ES-I3 (cell line): ENCODE results near the gene POFUT2.

Experiments used
- H3K36me3 ChIP-seq: 2 replicates; pipeline ENCODE4 v1.6.1; 2013; ENCODE audit warnings: mild to moderate bottlenecking, low read length, control low read depth, moderate library complexity; ENCODE audit not compliant: insufficient read depth
- H3K4me1 ChIP-seq: 2 replicates; pipeline ENCODE4 v1.6.1; 2013; ENCODE audit warnings: mild to moderate bottlenecking, control low read depth, low read length; ENCODE audit not compliant: insufficient read depth
- H3K9ac ChIP-seq: 2 replicates; pipeline ENCODE4 v1.6.1; 2013; ENCODE audit warnings: low read depth, mild to moderate bottlenecking, low read length, moderate library complexity
- H3K9me3 ChIP-seq: 2 replicates; pipeline ENCODE4 v1.6.1; 2013; ENCODE audit warnings: mild to moderate bottlenecking, low read length, moderate library complexity; ENCODE audit not compliant: control insufficient read depth, insufficient read depth

The POFUT2 gene

DNA sequence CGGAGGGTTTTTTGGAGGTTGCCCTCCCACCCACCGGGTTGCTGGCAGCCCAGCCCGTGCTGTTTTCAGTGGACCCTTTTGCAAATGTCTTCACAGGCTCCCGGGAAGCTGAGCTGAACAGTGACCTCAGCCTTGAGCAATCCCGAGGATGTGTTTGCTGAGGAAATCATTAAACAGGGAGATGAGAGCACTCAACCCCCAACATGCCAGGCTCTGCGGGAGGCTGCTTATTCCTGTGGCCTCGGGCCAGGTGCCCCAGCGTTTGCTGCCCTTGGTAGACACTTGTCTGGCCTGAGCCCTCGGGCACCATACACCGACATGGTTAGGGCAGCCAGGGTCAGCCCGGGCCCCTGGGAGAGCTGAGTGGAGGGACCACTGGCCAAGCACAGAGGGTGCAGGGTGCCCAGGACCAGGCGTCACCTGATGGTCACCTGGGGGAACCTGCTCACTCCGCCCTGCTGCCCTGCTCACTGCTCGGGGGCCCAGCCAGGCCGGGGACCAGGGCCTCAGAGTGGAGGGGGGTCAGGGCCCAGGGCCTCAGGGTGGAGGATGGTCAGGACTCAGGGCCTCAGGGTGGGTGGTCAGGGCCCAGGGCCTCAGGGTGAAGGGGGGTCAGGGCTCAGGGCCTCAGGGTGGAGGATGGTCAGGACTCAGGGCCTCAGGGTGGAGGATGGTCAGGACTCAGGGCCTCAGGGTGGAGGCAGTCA is 42.5 kb upstream of the POFUT2 start:
- Histone ChIP-seq H3K9ac (no peak overlapping the region), H3K36me3 (no peaks in the 10 kb centered on the region), H3K4me1 (peaks cover 50% of the 10 kb centered on the region), H3K9me3 (no peaks in the 10 kb centered on the region)

DNA sequence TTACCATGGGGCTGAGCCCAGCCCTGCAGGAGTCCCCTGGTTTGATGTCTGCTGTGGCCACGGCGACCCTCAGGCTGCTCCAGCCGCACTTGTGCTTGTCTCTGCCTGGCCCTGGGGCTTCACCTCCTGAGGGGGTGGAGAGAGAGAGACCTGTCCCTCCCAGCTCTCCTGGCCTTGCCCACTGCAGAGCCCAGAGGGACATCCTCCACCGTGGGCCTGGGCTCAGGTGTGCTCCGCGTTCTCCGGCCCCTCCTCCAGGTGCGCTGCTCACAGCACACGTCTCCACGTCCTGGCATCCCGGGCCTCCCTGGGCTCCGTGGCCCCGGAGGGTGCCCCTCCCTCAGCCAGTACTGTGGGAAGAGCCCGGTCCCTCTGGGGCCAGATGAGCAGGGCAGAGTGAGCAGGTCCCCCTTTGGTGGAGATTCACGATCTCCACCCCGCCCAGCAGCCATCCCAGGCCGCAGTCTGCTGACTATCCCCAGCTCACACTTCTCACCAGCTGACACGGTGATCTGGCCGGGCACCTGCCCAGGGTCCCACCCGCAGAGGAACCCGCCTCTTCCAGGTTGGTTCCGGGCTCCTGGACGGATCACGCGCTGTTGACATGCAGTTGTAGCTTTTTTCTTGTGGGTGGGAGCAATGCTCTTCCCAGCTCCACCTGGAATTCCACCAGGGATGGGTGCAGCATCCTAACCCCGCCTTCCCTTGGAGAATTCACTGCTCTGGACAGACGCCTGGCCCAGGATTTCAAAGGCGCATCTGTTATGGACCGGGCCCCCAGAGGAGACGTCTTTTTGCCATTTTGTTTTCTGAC is 41.8 kb upstream of the POFUT2 start:
- H3K9ac ChIP-seq, result 0 out of 2 replicates have a peak overlapping the region, but pooled peaks have one; percentile 4
- no peaks in the 10 kb centered on the region for H3K36me3 ChIP-seq
- peaks cover 50% of the 10 kb centered on the region for H3K4me1 ChIP-seq
- no peaks in the 10 kb centered on the region for H3K9me3 ChIP-seq

DNA sequence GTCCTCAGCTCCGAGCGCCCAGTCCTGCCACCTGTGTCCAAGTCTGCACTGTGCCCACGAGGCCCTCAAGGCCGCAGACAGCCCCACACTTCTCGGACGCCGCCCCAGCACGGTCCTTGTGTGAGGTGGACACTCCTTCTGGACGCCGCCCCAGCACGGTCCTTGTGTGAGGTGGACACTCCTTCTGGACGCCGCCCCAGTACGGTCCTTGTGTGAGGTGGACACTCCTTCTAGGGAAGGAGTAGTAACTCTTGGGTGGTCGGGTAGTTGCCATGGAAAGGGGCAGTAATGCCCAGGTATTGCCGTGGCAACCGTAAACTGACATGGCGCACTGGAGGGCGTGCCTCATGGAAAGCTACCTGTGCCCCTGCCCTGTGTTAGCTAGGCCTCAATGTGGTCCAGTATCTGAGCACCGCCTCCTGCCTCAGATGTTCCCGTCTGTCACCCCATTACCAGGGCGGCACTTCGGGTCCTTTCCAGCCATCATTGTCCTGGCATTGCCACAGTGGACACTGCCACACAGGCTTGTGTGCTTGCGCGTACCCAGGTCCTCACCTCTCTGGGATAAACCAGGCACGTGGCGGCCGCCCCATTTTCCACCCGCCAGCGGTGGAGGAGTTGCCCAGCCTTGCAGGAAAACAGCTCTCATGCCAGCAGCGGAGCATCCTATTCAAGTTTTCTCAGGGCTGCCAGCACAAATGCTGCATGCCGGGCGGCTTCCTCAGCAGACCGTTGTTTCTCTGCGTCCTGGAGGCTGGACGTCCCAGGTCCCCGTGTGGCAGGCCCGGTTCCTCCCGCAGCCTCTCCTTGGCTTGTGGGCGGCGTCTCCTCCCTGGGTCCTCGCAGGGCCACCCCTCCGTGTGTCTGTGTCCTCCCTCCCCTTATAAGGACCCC is 40.8 kb upstream of the POFUT2 start:
- H3K9ac ChIP-seq, result no peak overlapping the region
- H3K9me3 ChIP-seq, result no peaks in the 10 kb centered on the region
- peaks cover 48% of the 10 kb centered on the region for H3K4me1 ChIP-seq
- no peaks in the 10 kb centered on the region for H3K36me3 ChIP-seq

DNA sequence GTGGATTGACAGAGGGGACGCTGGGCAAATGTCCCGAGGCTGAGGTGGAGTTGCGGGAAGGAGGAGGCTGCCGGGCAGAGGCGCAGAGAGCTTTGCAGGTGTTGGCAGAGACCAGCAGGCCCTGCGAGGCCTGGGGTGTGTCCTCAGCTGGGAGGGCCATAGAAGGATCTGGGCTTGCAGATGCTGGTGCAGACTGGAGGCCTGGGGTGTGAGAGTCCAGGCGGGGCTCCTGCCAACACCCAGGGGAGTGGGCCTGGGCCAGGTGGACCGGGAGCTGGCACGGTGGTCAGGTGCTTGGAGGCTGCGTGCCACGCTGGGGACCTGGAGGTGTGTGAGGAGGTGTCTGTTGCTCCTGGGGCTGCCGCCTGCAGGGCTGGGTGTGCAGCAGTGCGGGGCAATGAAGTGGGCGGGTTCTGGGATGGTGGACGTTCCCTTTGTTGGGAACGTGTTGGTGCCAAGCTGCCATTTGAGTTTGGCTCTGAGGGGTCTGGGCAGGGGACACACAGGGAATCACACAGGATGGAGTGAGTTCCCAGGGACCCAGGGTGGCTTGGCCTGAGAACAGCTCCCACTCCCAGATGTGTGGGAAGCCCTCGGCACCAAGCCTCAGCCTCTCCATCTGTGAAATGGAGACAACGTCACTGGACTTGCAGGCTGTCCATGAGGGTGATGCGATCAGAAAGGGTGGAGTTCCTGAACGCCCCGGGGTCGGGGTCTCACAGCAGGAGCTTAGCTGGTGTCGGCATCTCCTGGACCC is 39.9 kb upstream of the POFUT2 start:
- no peaks in the 10 kb centered on the region for H3K9me3 ChIP-seq
- no peaks in the 10 kb centered on the region for H3K36me3 ChIP-seq
- H3K9ac ChIP-seq, result no peak overlapping the region
- H3K4me1 ChIP-seq, result peaks cover 49% of the 10 kb centered on the region

DNA sequence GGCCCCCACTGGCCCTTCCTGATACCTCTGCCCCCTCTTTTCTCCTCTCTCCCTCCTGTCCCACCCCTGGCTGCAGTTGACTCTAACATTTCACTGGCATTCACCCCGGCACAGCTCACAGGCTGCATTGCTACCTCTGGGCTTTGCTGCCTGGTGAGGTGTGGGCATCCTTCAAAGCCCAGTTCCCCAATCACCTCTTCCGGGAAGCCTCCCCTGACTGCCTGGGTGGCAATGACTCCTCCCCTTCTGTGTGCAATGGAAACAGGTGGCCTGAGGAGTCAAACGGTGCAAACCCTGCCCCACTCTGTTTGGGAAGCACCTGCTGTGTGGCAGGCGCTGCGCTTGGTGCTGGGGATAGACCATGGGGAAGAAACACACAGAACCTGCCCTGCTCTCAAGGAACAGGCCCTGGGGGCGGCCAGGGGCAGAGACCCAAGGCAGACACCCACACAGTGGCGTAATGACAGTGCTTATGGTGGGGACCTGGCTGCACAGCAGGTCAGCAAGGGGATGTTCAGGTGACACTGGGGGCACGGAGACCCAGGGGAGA is 39.3 kb upstream of the POFUT2 start:
- no peaks in the 10 kb centered on the region for H3K9me3 ChIP-seq
- H3K9ac ChIP-seq, result no peak overlapping the region
- H3K4me1 ChIP-seq, result peaks cover 48% of the 10 kb centered on the region
- H3K36me3 ChIP-seq, result no peaks in the 10 kb centered on the region

DNA sequence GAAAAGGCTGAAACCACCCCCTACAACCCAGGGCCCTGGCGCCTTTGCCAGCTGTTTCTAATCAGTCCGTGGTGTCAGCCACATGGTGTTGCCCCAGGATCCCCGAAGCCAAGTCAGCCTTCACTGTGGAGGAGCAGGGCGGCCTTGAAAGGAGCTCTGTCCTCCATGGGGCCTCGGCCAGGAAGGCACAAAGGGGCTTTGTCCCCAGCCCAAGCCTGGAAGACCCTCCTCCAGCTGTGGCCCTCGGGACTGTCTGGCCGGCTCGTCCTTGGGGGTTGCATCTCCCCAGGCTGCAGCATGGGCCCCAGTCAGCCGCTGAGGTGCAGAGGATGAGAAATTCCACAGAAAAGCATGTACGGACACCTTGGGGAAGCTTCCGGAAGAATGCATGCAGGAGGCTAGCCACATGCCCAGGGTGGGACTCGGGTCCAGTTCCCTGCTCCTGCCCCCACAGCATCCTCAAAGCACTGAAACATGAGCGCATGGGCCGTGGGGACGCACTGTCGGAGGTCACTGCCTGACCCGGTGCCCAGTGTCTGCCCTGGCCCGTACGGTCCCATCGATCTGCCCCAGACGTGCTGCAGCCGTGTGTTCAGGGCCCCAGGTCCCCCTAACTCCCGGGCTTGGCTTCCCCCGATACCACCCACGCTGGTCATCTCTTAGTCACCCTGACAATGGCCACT is 38.6 kb upstream of the POFUT2 start:
- Histone ChIP-seq H3K9ac (no peak overlapping the region), H3K36me3 (no peaks in the 10 kb centered on the region), H3K9me3 (no peaks in the 10 kb centered on the region), H3K4me1 (peaks cover 44% of the 10 kb centered on the region)

DNA sequence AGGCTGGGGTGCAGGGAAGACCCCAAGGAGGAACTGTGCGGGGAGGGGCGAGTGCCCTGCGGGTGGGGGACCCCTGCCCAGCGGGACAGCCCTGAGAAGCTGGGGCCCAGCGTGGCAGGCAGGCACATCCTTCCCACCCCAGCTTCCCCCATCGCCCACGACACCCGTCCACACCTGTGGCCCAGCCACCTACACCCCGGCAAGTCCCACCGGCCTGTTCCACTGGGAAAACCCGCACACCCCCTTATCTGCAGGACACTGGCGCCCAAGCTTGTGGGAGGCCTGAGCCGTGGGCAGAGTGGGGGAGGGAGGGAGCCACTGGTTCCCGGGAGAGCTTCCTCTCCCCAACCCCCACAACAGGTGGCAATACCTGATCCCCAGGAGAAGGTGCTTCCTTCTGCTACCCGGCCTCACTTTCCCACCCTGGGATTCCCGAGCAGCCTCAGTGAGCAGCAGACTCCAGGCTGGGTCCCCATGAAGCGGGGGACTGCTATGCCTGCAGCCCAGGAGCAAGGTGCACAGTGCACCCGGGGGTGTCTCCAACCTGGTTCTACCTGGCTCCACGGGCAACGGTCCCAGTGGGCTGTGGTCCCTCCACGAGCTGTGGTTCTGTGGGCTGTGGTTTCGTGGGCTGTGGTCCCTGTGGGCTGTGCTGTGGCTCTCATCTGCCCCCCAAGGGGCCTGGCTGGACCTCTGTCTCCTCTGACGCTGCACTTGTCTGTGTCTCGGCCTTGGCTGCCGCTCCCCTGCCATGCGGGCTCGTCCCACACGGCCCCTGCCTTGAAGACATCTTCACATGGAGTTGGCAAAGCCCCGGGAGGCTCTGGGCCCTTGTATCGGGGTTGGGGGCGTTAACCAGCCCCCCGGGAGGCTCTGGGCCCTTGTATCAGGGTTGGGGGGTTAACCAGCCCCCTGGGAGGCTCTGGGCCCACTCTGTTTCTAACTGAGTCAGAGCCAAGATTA is 37.8 kb upstream of the POFUT2 start:
- Histone ChIP-seq H3K4me1 (peaks cover 36% of the 10 kb centered on the region), H3K36me3 (no peaks in the 10 kb centered on the region), H3K9me3 (no peaks in the 10 kb centered on the region), H3K9ac (no peak overlapping the region)

DNA sequence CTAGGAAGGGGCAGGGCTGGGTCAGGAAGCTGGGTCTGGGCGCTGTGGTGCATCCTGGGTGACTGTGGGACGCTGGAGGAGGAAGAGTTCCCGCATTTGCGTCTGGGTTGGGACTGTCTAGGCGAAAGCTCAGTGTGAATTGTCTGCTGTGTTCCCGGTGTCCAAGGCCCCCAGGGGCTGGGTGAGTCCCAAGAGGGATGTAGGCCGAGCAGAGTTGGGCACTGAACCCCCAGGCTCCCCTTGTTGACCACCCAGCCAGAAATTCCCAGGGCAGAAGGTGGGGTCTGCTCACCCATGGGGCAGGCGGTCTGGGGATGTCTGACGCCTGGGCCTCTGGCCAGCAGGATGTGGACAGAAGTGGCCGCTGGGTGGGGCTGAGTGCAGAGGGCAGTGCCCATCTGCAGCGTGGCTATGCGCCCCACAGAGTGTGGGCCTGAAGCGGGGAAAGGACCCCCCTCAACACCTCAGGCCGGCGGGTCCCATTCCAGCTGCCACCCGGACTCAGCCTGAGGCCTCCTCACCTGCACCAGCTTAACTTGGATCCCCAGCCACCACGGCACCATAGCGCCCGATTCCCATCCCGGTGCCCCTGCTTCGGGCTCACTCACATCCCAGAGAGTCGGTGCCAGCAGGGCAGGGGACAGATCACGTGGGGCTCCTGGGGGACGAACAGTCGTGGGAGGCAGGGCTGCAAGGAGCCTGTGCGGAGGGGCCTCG is 37.0 kb upstream of the POFUT2 start:
- Histone ChIP-seq H3K9me3 (no peaks in the 10 kb centered on the region), H3K9ac (no peak overlapping the region), H3K36me3 (no peaks in the 10 kb centered on the region), H3K4me1 (peaks cover 29% of the 10 kb centered on the region; the same call in 1 of the 2 replicates)

DNA sequence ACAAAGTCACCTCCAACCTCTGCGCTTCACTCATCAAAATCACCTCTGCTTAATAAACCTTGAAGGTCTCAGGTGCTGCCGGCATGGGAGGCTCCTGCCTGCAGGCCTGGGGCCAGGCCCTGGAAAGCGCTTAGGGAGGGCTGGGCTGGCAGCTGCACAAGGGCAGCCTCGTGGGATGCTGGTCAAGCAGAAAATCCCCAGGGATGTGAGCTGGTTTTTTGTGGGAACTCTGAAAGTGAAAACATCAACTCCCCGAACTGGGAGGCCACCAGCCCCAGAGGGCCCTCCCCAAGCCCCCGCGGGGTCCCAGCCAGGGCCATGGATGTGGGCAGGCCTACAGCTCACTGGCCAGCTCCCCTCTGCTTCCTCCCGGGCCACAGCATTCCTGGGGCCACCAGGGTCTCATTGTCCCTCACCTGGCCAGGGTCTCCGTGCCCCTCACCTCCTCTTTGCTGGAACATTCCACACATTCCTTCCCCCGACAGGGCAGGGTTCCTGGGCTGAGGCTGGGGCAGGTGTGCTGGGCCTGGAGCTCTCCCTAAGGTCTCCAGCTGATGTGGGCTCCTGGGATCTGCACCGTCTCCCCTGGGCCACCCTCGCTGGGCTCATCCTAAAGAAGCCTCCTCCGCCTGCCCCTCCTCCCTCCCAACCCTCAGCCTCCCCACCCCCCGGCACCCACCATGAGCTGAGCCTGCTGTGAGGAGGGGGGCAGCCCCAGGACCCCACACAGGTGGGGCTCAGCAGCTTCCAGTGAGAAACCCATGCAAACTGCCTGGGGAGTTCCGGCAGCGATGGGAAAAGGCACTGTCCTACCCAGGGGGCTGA is 36.0 kb upstream of the POFUT2 start:
- Histone ChIP-seq H3K9me3 (no peaks in the 10 kb centered on the region), H3K36me3 (no peaks in the 10 kb centered on the region), H3K4me1 (peaks cover 20% of the 10 kb centered on the region; the same call in 1 of the 2 replicates), H3K9ac (no peak overlapping the region)

DNA sequence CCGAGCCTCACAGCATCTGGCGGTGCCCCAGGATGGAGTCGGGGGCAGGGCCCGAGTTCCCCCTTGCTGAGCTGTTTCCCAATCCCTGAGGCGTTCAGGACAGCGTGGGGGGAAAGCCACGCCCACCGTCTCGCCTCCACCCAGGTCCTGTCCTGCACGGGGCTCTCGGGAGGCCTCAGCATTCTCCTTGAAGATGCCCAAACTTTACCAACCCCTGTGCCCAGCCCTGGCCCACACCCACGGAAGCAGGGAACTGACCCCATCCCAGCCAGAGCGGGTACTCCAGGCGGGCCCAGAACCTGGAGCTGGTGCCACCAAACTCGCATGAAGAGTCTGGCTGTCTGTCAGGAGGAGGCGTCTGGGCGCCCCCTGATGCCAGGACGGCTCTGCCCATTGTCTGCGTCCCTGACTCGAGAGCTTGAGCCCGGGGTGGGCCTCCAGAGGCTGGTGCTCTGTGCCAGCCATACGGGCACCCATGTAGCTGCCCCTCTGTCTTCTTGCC is 35.3 kb upstream of the POFUT2 start:
- H3K9me3 ChIP-seq, result no peaks in the 10 kb centered on the region
- H3K4me1 ChIP-seq, result peaks cover 18% of the 10 kb centered on the region; the same call in 1 of the 2 replicates
- H3K36me3 ChIP-seq, result no peaks in the 10 kb centered on the region
- H3K9ac ChIP-seq, result no peak overlapping the region

DNA sequence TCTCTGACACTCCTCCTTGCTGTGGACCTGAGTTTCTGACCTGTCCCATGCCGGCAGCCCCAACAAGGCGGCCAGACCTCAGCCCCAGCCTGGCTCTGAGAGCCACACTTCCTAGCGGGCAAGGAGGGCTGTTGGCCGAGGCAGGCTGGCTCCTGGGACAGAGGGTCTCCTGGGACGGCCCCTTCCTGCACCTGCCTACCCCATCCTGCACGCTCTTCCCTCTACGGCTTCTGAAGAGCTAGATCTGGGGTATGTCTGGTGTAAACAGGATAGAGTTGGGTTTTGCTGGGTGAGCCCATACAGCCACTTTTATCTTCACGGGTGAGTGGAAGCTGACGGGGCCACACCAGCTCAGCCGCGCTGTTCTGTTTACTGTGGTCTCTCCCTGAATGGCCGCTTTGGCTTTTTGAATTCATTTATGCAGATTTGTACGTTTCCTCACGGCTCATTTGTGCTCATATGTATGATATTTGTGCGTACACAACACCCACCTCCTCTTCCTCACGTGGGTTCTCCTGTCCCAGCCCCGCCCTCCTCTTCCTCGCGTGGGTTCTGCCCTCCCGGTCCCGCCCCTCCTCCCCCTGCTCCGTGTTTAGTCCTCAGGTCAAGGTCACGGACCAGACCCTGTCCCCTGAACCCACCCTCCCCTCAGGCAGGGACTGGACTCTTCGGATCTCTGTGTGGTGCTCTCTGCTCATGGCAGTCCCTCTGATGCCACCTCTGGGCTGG is 34.7 kb upstream of the POFUT2 start:
- Histone ChIP-seq H3K4me1 (peaks cover 22% of the 10 kb centered on the region; the same call in 1 of the 2 replicates), H3K9me3 (no peaks in the 10 kb centered on the region), H3K9ac (no peak overlapping the region), H3K36me3 (no peaks in the 10 kb centered on the region)
